ENCODE measurements around the gene ARMH4. TPM values are rescaled to one million over a fixed set of nuclear protein-coding genes. Genes with fewer than 3 reads are reported as not detected.

The ARMH4 gene
- total RNA-seq, 4 donors from 2014 or later, result 1.8 to 3.6 (median 2.8) TPM

DNA sequence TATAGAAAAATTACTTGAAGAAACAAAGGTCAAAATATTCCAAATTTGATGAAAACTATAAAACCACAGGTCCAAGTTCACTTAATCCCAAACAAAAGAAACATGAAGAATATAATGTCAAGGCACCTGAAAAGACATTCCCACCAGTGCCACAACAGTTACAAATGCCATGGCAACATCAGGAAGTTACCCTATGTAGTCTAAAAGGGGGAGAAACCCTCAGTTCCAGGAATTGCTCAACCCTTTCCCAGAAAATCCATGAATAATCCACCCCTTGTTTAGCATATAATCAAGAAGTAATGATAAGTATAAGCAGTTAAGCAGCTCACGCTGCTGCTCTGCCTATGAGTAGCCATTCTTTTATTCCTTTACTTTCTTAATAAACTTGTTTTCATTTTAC lies 44.2 kb upstream of the ARMH4 start:
- TF ChIP-seq POLR2A (IDR thresholded peaks at IDR 0.05), result no peak
- TF ChIP-seq, protein P1, sequence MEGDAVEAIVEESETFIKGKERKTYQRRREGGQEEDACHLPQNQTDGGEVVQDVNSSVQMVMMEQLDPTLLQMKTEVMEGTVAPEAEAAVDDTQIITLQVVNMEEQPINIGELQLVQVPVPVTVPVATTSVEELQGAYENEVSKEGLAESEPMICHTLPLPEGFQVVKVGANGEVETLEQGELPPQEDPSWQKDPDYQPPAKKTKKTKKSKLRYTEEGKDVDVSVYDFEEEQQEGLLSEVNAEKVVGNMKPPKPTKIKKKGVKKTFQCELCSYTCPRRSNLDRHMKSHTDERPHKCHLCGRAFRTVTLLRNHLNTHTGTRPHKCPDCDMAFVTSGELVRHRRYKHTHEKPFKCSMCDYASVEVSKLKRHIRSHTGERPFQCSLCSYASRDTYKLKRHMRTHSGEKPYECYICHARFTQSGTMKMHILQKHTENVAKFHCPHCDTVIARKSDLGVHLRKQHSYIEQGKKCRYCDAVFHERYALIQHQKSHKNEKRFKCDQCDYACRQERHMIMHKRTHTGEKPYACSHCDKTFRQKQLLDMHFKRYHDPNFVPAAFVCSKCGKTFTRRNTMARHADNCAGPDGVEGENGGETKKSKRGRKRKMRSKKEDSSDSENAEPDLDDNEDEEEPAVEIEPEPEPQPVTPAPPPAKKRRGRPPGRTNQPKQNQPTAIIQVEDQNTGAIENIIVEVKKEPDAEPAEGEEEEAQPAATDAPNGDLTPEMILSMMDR (IDR thresholded peaks at IDR 0.05), result no peak
- H3K4me3 ChIP-seq (ENCODE audit: low read depth, poor library complexity, severe bottlenecking), result no peak overlapping the region
- DNase-seq (ENCODE audit: low spot score in 2 of 2), result no peak
- 81 to 95% methylated on average over 1 of the region's 1 CpG for WGBS, 2 donors
- intact Hi-C loops (cut with DNase I; ENCODE audit: low total_unique reads), result no loop called here

DNA sequence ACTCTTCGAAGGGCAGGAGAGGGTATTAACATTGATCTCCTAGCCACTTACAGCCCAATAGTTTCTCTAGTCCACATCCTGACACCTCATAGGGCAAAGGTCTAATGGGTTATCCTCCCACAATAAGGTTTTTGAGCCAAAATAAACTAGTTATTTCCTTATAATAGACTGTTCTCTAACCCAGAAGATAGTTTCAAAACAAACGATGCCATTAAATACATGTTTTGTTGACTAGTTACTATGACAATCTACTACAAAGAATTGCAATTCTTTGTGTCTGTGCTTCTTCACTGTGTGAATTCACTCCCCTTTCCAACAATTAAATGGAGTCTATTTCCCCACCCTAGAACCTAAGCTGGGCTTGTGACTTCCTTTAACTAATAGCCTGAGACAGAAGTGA lies 41.5 kb upstream of the ARMH4 start:
- 54% methylated on average over 2 of the region's 2 CpGs for WGBS, 2 donors
- no peak overlapping the region for H3K4me3 ChIP-seq (ENCODE audit: low read depth, poor library complexity, severe bottlenecking)
- no peak for DNase-seq (ENCODE audit: low spot score in 2 of 2)
- TF ChIP-seq, protein P1 (IDR thresholded peaks at IDR 0.05), result no peak
- no peak for TF ChIP-seq POLR2A (IDR thresholded peaks at IDR 0.05)
- intact Hi-C loops (cut with DNase I; ENCODE audit: low total_unique reads), result no loop called here

DNA sequence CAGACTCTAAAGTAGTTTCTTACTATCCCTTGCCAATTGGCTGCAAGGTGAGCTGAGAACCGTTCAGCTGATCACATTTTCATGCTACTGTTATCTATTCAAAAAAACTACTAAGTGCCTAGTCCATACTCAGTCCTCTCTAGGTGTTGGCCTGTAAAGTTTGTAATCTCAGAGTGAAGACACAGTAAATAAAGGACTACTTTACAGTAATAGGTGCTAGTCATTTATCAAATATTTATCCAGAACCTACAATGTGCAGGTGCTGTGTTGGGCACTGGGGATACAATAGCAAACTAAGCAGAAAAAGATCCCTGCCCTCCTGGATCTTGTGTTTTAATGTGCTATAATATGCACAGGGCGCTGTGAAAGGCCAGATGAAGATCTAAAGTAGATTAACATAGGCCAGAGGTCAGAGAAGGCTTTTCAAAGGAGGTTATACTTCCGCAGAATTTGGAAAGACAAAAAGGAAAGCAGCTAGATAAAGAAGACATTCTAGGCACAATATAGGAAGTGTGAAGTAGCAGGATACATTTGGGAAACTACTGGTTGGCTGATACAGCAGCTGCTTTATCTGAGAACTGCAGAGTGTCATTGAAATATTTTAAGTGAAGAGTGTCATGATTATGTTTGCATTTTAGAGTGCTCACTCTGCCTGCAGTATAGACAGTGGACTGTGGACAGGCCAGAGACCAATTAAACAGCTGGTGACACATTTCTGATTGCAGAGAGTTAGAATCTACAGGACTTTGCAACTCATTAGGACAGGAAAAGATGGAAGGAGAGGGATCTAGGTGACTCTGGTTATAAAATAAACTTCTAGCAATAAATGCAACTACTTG lies 40.0 kb upstream of the ARMH4 start:
- H3K4me3 ChIP-seq (ENCODE audit: low read depth, poor library complexity, severe bottlenecking), result no peak overlapping the region
- TF ChIP-seq, protein P1 (IDR thresholded peaks at IDR 0.05), result no peak
- TF ChIP-seq POLR2A (IDR thresholded peaks at IDR 0.05), result no peak
- intact Hi-C loops (cut with DNase I; ENCODE audit: low total_unique reads), result no loop called here
- 76 to 77% methylated on average over 3 of the region's 3 CpGs for WGBS, 2 donors
- no peak for DNase-seq (ENCODE audit: low spot score in 2 of 2)

DNA sequence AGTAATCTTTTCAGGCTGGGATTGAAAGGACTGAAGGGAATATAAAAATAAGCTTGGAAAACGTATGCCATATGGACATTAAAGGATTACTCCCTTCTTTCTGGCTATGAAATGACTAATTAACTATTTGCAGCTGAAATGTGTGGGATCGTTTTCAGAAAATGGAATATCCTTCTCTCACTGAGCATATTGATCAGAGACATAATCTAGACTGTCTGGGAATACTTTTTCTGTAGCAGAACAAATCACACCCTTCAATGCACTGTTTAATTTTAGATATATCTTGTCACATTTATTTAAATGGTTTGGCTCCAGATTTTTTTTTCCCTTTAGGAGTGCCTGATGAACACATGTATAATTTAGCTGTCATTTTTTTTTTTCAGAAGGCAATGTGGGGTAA lies 37.2 kb upstream of the ARMH4 start:
- H3K4me3 ChIP-seq (ENCODE audit: low read depth, poor library complexity, severe bottlenecking), result no peak overlapping the region
- WGBS, 2 donors, result 54 to 62% methylated on average over 2 of the region's 2 CpGs
- DNase-seq (ENCODE audit: low spot score in 2 of 2), result no peak
- intact Hi-C loops (cut with DNase I; ENCODE audit: low total_unique reads), result no loop called here
- TF ChIP-seq, protein P1 (IDR thresholded peaks at IDR 0.05), result no peak
- TF ChIP-seq POLR2A (IDR thresholded peaks at IDR 0.05), result no peak

DNA sequence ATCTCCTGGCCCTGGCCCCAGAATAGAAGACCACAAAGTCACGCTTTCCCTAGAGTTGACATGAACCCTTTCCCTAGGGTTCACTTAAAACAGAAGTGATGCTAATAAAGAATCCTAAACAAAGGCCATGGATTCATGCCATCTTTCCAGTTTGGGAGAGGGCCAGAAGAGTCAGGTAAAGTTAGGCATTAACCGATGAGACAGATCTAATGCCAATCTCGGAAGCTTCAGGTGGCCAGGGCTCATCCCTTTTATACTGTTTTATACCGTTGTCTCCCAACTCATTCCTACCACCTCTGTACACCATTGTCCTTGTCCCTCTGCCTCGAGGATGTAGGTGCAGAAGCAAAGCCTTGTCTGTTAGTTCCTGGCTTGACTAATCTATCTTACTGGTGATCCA lies 25.1 kb upstream of the ARMH4 start:
- H3K4me3 ChIP-seq (ENCODE audit: low read depth, poor library complexity, severe bottlenecking), result no peak overlapping the region
- TF ChIP-seq, protein P1 (IDR thresholded peaks at IDR 0.05), result no peak
- no peak for TF ChIP-seq POLR2A (IDR thresholded peaks at IDR 0.05)
- DNase-seq (ENCODE audit: low spot score in 2 of 2), result no peak
- intact Hi-C loops (cut with DNase I; ENCODE audit: low total_unique reads), result no loop called here
- 66 to 73% methylated on average over 5 of the region's 5 CpGs for WGBS, 2 donors

DNA sequence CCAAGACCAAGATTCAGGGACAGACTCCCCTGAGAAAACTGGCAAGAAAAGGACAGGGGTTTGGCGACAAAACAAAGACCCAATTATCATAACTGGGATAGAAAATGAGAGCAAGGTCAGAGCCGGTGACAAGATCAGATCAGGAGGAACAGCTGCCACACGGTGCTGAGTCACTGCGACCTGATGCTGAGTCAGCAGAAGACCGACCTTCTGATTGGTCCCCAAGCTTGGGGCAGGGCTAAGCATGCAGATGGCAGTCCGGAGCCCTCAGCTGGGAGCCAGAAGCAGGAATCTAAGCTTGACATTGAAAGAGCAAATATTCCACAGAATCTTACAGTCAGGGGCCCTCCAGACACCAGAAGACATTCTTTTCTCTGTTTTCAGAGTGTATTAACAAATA lies 19.1 kb upstream of the ARMH4 start:
- WGBS, 2 donors, result 10 to 14% methylated on average over 6 of the region's 6 CpGs
- H3K4me3 ChIP-seq (ENCODE audit: low read depth, poor library complexity, severe bottlenecking), result no peak overlapping the region
- peak; percentile 76 to 93 for DNase-seq (ENCODE audit: low spot score in 2 of 2)

More for the DNA sequence above, 19.1 kb upstream of the ARMH4 start:
- TF ChIP-seq, protein P1 (IDR thresholded peaks at IDR 0.05), result no peak
- no peak for TF ChIP-seq POLR2A (IDR thresholded peaks at IDR 0.05)
- intact Hi-C loops (cut with DNase I; ENCODE audit: low total_unique reads), result no loop called here
